ENCODE measurements around the gene LRRC23. TPM values are rescaled to one million over a fixed set of nuclear protein-coding genes. Genes with fewer than 3 reads are reported as not detected.

Gene LRRC23
- polyA plus RNA-seq, 2 of the 4 experiments (the other 2 are of a cell fraction), result 19.1 to 33.3 TPM

- TF ChIP-seq PBX3 (IDR thresholded peaks at IDR 0.05), result peak; percentile 73
- no peak for TF ChIP-seq EP300 (IDR thresholded peaks at IDR 0.05)
- peak; percentile 93 for TF ChIP-seq MAX (IDR thresholded peaks at IDR 0.05)
- TF ChIP-seq, protein P1, sequence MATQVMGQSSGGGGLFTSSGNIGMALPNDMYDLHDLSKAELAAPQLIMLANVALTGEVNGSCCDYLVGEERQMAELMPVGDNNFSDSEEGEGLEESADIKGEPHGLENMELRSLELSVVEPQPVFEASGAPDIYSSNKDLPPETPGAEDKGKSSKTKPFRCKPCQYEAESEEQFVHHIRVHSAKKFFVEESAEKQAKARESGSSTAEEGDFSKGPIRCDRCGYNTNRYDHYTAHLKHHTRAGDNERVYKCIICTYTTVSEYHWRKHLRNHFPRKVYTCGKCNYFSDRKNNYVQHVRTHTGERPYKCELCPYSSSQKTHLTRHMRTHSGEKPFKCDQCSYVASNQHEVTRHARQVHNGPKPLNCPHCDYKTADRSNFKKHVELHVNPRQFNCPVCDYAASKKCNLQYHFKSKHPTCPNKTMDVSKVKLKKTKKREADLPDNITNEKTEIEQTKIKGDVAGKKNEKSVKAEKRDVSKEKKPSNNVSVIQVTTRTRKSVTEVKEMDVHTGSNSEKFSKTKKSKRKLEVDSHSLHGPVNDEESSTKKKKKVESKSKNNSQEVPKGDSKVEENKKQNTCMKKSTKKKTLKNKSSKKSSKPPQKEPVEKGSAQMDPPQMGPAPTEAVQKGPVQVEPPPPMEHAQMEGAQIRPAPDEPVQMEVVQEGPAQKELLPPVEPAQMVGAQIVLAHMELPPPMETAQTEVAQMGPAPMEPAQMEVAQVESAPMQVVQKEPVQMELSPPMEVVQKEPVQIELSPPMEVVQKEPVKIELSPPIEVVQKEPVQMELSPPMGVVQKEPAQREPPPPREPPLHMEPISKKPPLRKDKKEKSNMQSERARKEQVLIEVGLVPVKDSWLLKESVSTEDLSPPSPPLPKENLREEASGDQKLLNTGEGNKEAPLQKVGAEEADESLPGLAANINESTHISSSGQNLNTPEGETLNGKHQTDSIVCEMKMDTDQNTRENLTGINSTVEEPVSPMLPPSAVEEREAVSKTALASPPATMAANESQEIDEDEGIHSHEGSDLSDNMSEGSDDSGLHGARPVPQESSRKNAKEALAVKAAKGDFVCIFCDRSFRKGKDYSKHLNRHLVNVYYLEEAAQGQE (IDR thresholded peaks at IDR 0.05), result no peak
- no peak for TF ChIP-seq ZSCAN20 (CRISPR knock-in tag; IDR thresholded peaks at IDR 0.05)
- TF ChIP-seq, protein P2, sequence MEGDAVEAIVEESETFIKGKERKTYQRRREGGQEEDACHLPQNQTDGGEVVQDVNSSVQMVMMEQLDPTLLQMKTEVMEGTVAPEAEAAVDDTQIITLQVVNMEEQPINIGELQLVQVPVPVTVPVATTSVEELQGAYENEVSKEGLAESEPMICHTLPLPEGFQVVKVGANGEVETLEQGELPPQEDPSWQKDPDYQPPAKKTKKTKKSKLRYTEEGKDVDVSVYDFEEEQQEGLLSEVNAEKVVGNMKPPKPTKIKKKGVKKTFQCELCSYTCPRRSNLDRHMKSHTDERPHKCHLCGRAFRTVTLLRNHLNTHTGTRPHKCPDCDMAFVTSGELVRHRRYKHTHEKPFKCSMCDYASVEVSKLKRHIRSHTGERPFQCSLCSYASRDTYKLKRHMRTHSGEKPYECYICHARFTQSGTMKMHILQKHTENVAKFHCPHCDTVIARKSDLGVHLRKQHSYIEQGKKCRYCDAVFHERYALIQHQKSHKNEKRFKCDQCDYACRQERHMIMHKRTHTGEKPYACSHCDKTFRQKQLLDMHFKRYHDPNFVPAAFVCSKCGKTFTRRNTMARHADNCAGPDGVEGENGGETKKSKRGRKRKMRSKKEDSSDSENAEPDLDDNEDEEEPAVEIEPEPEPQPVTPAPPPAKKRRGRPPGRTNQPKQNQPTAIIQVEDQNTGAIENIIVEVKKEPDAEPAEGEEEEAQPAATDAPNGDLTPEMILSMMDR (IDR thresholded peaks at IDR 0.05), result peak; percentile 94
- no peak for TF ChIP-seq EHMT2 (IDR thresholded peaks at IDR 0.05; ENCODE audit: low read depth)
- no peak for TF ChIP-seq POLR2AphosphoS2 (conservative IDR thresholded peaks at IDR 0.05; ENCODE audit: low read length)
- no peak for TF ChIP-seq SREBF2 (IDR thresholded peaks at IDR 0.05)
- TF ChIP-seq HOXA7 (CRISPR knock-in tag; IDR thresholded peaks at IDR 0.05), result no peak
- no peak for TF ChIP-seq TFCP2L1 (CRISPR knock-in tag; IDR thresholded peaks at IDR 0.05)
- peak; percentile 65 to 70 for TF ChIP-seq RAD21 (conservative IDR thresholded peaks at IDR 0.05 in 1 of 2, IDR thresholded peaks at IDR 0.05 in 1 of 2)
- TF ChIP-seq USF2 (IDR thresholded peaks at IDR 0.05), result no peak
- TF ChIP-seq ZC3H11A (IDR thresholded peaks at IDR 0.05), result no peak
- no peak for TF ChIP-seq NFE2L2 (conservative IDR thresholded peaks at IDR 0.05; ENCODE audit: low read length)
- no peak for TF ChIP-seq FOXS1 (CRISPR knock-in tag; IDR thresholded peaks at IDR 0.05)
- no peak; the same call in 1 of the 2 replicates for TF ChIP-seq FOSB (CRISPR knock-in tag; IDR thresholded peaks at IDR 0.05)
- no peak for TF ChIP-seq JUNB (IDR thresholded peaks at IDR 0.05)
- TF ChIP-seq HOXB5 (CRISPR knock-in tag; IDR thresholded peaks at IDR 0.05), result no peak
- TF ChIP-seq GATA3 (IDR thresholded peaks at IDR 0.05; ENCODE audit: borderline replicate concordance), result peak; percentile 25; the same call in 1 of the 2 replicates
- TF ChIP-seq KDM1A (IDR thresholded peaks at IDR 0.05; ENCODE audit: low read depth), result no peak
- no peak for TF ChIP-seq MAZ (IDR thresholded peaks at IDR 0.05; ENCODE audit: borderline replicate concordance, low read depth, low read length)
- TF ChIP-seq NPAS2 (CRISPR knock-in tag; IDR thresholded peaks at IDR 0.05; ENCODE audit: borderline replicate concordance), result no peak
Measured at GRCh38 chr12:6872073-6873048, 32.3 kb upstream of the LRRC23 start (continued).

Measured in A549 (cell line).